DND-41 (cell line): ENCODE measurements around the gene HELB.

Experiments used
- CTCF ChIP-seq: IDR thresholded peaks from 2 replicates; pipeline ENCODE4 v1.5.1; 2012; ENCODE audit warnings: borderline replicate concordance, low read length, moderate library complexity, mild to moderate bottlenecking; ENCODE audit not compliant: poor library complexity, severe bottlenecking; ENCODE audit errors: extremely low read depth
- EZH2 ChIP-seq: IDR thresholded peaks from 3 replicates; pipeline ENCODE4 v1.6.1; 2012; ENCODE audit warnings: borderline replicate concordance, low read depth, mild to moderate bottlenecking, moderate library complexity, low read length, inconsistent platforms; ENCODE audit not compliant: severe bottlenecking

- TF ChIP-seq CTCF (no peak), EZH2 (no peak)
These were observed 12.0 kb downstream of the HELB start for GRCh38 chr12:66314278-66314677.
